NCI-H774 (cell line): ENCODE measurements around the gene COPG2.

Experiments
- DNase-seq: peaks from one replicate; lab custom pipeline; 2025; lab: John Stamatoyannopoulos, UW

The COPG2 gene

DNA sequence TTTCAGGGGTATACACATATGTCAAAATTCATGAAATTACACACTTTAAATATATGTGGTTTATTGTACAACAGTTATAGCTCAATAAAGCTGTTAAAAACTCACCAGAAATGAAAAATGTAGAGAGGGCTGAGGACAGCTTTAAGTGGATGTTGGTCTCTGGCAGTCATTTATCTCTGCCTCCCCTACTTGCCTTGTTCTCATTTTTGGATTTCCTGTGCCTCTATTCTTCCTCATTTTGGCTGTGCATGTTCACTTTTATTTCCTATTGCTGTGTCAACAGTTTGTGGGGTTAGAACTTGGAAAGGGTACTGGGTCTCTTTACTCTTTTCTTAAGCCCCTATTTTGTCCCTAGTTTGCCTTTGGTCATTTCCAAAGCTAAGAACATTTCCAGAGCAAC is 195.3 kb downstream of the COPG2 start:
- DNase-seq, result no peak

DNA sequence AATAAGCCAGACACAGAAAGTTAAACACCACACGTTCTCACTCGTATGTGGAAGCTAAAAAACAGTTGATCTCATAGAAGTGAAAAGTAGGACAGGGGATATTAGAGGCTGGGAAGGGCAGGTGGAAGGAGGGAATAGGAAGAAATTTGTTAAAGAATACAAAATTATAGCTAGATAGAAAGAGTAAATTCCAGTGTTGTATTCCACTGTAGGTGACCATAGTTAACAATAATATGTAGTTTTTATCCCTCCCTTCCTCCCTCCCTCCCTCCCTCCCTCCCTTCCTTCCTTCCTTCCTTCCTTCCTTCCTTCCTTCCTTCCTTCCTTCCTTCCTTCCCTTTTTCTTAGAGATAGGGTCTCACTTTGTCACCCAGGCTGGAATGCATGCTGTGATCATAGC is 196.6 kb downstream of the COPG2 start:
- DNase-seq, result no peak

DNA sequence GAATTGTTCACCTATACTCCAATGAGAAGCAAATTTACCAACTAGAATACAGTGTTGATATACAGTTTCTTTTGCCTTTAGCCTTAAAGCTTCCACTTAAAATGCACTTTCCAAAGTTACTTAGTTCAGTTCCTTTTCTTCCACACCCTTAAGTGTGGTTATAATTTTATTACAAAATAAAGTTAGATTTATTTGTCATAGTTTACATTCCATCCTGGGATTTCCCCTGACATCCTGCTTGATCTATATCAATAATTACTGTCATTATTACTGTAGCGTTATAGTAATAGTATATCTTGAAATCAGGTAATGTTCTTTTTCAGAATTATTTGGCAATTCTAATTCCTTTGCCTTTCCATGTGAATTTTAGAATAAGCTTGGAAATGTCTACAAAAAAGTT is 199.9 kb downstream of the COPG2 start:
- no peak for DNase-seq

DNA sequence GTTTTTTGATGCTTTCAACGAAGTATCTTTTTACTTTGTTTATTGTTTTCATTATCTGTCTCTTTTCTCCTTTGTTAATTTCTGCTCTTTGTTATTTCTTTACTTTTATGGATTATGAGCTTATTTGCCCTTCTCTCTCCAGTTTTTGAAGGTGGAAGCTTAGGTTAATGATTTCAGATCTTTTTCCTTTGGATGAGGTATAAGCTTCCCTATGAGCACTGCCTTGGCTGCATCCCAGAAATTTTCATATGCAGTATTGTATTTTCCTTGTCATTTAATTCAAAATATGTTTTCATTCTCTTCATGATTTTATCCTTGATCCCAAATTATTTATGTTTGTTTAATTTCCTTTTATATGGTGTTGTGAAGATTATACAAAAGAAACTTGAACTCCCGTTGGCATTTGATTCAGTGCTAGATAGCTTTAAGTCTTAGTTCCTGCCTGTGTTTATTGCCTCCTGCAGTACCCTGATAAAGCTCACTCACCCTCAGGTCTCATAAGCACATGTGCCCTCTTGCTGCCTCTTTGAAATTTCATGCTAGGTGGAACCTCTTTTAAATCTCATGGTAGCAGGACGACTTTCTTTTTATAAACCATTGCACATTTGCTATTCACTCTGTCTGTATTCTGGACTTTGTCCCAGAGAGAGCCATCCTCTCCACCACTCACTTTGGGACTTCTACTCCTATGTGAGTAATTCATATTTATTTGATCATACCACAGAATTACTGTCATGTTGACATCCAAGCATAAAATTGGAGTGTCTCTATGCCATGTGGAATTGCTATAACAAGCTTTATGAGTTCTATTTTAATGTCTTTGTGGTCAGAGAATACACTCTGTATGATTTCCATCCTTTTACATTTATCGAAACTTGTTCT is 204.8 kb downstream of the COPG2 start:
- DNase-seq, result no peak

DNA sequence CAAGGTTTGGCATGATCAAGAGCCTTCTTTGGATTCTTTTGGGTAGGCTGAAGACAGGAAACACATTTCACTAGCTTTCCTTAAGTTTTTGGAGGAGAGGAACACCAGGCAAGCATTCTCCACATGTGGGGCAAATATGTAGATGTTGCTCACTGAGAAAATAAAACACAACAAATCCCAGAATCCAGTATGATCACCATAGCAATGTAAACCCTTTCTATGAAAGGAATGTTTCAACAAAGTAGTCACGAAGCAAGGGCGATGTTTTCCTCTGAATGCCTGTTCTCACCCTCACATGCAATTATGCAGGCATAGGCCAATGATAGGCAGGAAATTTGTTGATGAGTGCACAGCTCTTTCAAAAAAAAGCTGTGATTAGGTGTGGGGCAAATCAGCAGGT is 207.3 kb downstream of the COPG2 start:
- no peak for DNase-seq

DNA sequence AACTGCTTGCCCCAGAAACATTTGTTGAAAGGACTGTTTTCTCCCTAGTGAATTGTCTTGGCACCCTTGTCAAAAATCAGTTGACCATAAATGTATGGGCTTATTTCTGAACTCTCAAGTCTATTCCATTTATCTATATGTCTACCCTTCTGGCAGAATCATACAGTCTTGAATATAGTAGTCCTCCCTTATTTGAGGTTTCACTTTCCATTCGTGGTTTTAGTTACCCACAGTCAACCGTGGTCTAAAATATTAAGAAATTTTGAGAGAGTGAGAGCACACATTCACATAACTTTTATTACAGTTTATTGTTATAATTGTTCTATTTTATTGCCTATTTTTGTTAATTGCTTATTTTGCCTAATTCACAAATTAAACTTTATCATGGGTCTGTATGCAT is 210.3 kb downstream of the COPG2 start:
- no peak for DNase-seq
